DND-41 (cell line): ENCODE measurements around the gene NXPH2.

ENCODE experiments used
- ATAC-seq: fragments of 200-7000 bp; cut with Tn5 transposase; 3 replicates; pipeline ENCODE4 v1.9.1; 2021; ENCODE audit warnings: low read depth; ENCODE audit not compliant: insufficient read depth
- DNase-seq: peaks from one replicate; pipeline ENCODE4 v3.0.0-alpha.2; 2020
- H2AFZ ChIP-seq: 2 replicates; pipeline ENCODE4 v1.6.0; 2012; ENCODE audit warnings: low read depth, low read length
- H3K27ac ChIP-seq: 2 replicates; pipeline ENCODE4 v1.5.1; 2012; ENCODE audit warnings: low read length, inconsistent platforms
- H3K27me3 ChIP-seq: fragments of 200-600 bp; sonication (generic); 2 replicates; pipeline ENCODE4 v1.6.0; 2012; ENCODE audit warnings: low read length, mild to moderate bottlenecking, inconsistent platforms; ENCODE audit not compliant: insufficient read depth, poor library complexity
- H3K36me3 ChIP-seq: 2 replicates; pipeline ENCODE4 v1.5.1; 2012; ENCODE audit warnings: low read length, inconsistent platforms; ENCODE audit not compliant: insufficient read depth
- H3K4me1 ChIP-seq: 2 replicates; pipeline ENCODE4 v1.5.1; 2012; ENCODE audit warnings: mild to moderate bottlenecking, low read length; ENCODE audit not compliant: insufficient read depth
- H3K4me2 ChIP-seq: 2 replicates; pipeline ENCODE4 v1.6.0; 2012; ENCODE audit warnings: mild to moderate bottlenecking, moderate library complexity, low read length, inconsistent platforms; ENCODE audit not compliant: insufficient read depth
- H3K4me3 ChIP-seq, 2 experiments: fragments of 200-600 bp in 1 of 2; shearing (Covaris generic) in 1 of 2; 2 replicates each; pipeline ENCODE4 v1.5.1; 2012 to 2016; ENCODE audit warnings: inconsistent platforms in 2 of 2, low read length in 2 of 2, mild to moderate bottlenecking in 2 of 2, low read depth in 1 of 2, moderate library complexity in 1 of 2
- H3K79me2 ChIP-seq: 2 replicates; pipeline ENCODE4 v1.6.0; 2012; ENCODE audit warnings: low read length, inconsistent platforms; ENCODE audit not compliant: insufficient read depth
- H3K9ac ChIP-seq: 2 replicates; pipeline ENCODE4 v1.6.0; 2012; ENCODE audit warnings: low read depth, mild to moderate bottlenecking, inconsistent platforms, low read length, moderate library complexity
- H3K9me3 ChIP-seq: 2 replicates; pipeline ENCODE4 v1.5.1; 2012; ENCODE audit warnings: low read length, moderate library complexity, mild to moderate bottlenecking, inconsistent platforms; ENCODE audit not compliant: insufficient read depth, severe bottlenecking
- H4K20me1 ChIP-seq: 2 replicates; pipeline ENCODE4 v1.6.0; 2012; ENCODE audit warnings: low read length; ENCODE audit not compliant: insufficient read depth
- CTCF ChIP-seq: IDR thresholded peaks from 2 replicates; pipeline ENCODE4 v1.5.1; 2012; ENCODE audit warnings: borderline replicate concordance, low read length, moderate library complexity, mild to moderate bottlenecking; ENCODE audit not compliant: poor library complexity, severe bottlenecking; ENCODE audit errors: extremely low read depth
- EZH2 ChIP-seq: IDR thresholded peaks from 3 replicates; pipeline ENCODE4 v1.6.1; 2012; ENCODE audit warnings: borderline replicate concordance, low read depth, mild to moderate bottlenecking, moderate library complexity, low read length, inconsistent platforms; ENCODE audit not compliant: severe bottlenecking

The NXPH2 gene

GRCh38 chr2:138787053-138787666 is 7.0 kb upstream of the NXPH2 start:
- no peak overlapping the region for H2AFZ ChIP-seq
- no peaks in the 10 kb centered on the region for H3K36me3 ChIP-seq
- DNase-seq (no peak), ATAC-seq (no peak)
- H3K9me3 ChIP-seq = no peaks in the 10 kb centered on the region
- no peaks in the 10 kb centered on the region for H3K27me3 ChIP-seq
- H4K20me1 ChIP-seq = no peaks in the 10 kb centered on the region
- no peaks in the 10 kb centered on the region for H3K79me2 ChIP-seq
- H3K27ac ChIP-seq = no peak overlapping the region
- H3K4me3 ChIP-seq = no peak overlapping the region
- H3K9ac ChIP-seq = no peak overlapping the region
- H3K4me1 ChIP-seq = no peaks in the 10 kb centered on the region
- TF ChIP-seq CTCF = peak; percentile 59
- no peak for TF ChIP-seq EZH2
- H3K4me2 ChIP-seq = no peak overlapping the region

- ATAC-seq = no peak
Measured at GRCh38 chr2:138782383-138782782, 2.2 kb upstream of the NXPH2 start.

GRCh38 chr2:138780908-138781307 is 718 bp upstream of the NXPH2 start:
- TF ChIP-seq EZH2 (no peak), CTCF (no peak)
- no peaks in the 10 kb centered on the region for H3K4me1 ChIP-seq
- no peak overlapping the region for H2AFZ ChIP-seq
- DNase-seq = no peak
- no peaks in the 10 kb centered on the region for H4K20me1 ChIP-seq
- H3K4me3 ChIP-seq = no peak overlapping the region
- H3K4me2 ChIP-seq = no peak overlapping the region
- no peak for ATAC-seq
- no peaks in the 10 kb centered on the region for H3K36me3 ChIP-seq
- no peak overlapping the region for H3K27ac ChIP-seq
- no peak overlapping the region for H3K9ac ChIP-seq
- no peaks in the 10 kb centered on the region for H3K9me3 ChIP-seq
- no peaks in the 10 kb centered on the region for H3K79me2 ChIP-seq
- H3K27me3 ChIP-seq = no peaks in the 10 kb centered on the region

More at GRCh38 chr2:138782383-138782782, 2.2 kb upstream of the NXPH2 start:
- Histone ChIP-seq H3K79me2 (no peaks in the 10 kb centered on the region), H3K4me1 (no peaks in the 10 kb centered on the region), H3K27me3 (no peaks in the 10 kb centered on the region), H3K4me3 (no peak overlapping the region), H4K20me1 (no peaks in the 10 kb centered on the region), H3K9ac (no peak overlapping the region), H3K36me3 (no peaks in the 10 kb centered on the region), H3K9me3 (no peaks in the 10 kb centered on the region), H2AFZ (no peak overlapping the region), H3K27ac (no peak overlapping the region), H3K4me2 (no peak overlapping the region)
- no peak for TF ChIP-seq EZH2
- TF ChIP-seq CTCF = no peak
- DNase-seq = no peak

GRCh38 chr2:138780446-138780880 is 273 bp upstream of the NXPH2 start:
- H3K79me2 ChIP-seq = no peaks in the 10 kb centered on the region
- no peaks in the 10 kb centered on the region for H3K9me3 ChIP-seq
- no peak overlapping the region for H2AFZ ChIP-seq
- H3K4me1 ChIP-seq = no peaks in the 10 kb centered on the region
- DNase-seq = no peak
- H3K27ac ChIP-seq = no peak overlapping the region
- no peaks in the 10 kb centered on the region for H3K36me3 ChIP-seq
- no peak for ATAC-seq
- no peak overlapping the region for H3K9ac ChIP-seq
- no peak overlapping the region for H3K4me3 ChIP-seq
- TF ChIP-seq CTCF = no peak
- no peak for TF ChIP-seq EZH2
- H4K20me1 ChIP-seq = no peaks in the 10 kb centered on the region
- no peaks in the 10 kb centered on the region for H3K27me3 ChIP-seq
- no peak overlapping the region for H3K4me2 ChIP-seq
